Measurements from ENCODE around the gene DYSF.

GRCh38 chr2:71706121-71706520 lies 252.8 kb downstream of the DYSF start:
- TF ChIP-seq EZH2 (optimal IDR thresholded peaks at IDR 0.05; ENCODE audit: low read depth, low read length): no peak
- TF ChIP-seq CTCF (IDR thresholded peaks at IDR 0.05; ENCODE audit: low read length): no peak
